IMR-90 (cell line): Measurements from ENCODE around the gene MCM3AP.

Experiments used
- MAFK ChIP-seq: IDR thresholded peaks from 2 replicates; pipeline ENCODE4 v1.6.1; 2012; ENCODE audit warnings: low read depth, low read length, improper control_type of control experiment
- MAZ ChIP-seq: IDR thresholded peaks from 2 replicates; pipeline ENCODE4 v1.6.1; 2012; ENCODE audit warnings: low read depth, mild to moderate bottlenecking, low read length, improper control_type of control experiment, moderate library complexity, borderline replicate concordance
- TF ChIP-seq, protein P1 (sequence below): conservative IDR thresholded peaks from 2 replicates; pipeline ENCODE4 v1.5.1; 2012; ENCODE audit warnings: mild to moderate bottlenecking, low read depth, low read length, improper control_type of control experiment
- TF ChIP-seq, protein P2 (sequence below): fragments of 150-350 bp; IDR thresholded peaks from 2 replicates; pipeline ENCODE4 v1.6.1; 2017; ENCODE audit warnings: mild to moderate bottlenecking, antibody characterized with exemption, low read length, low read depth

GRCh38 chr21:46295996-46296752 is 10.8 kb upstream of the MCM3AP start:
- TF ChIP-seq, protein P1, sequence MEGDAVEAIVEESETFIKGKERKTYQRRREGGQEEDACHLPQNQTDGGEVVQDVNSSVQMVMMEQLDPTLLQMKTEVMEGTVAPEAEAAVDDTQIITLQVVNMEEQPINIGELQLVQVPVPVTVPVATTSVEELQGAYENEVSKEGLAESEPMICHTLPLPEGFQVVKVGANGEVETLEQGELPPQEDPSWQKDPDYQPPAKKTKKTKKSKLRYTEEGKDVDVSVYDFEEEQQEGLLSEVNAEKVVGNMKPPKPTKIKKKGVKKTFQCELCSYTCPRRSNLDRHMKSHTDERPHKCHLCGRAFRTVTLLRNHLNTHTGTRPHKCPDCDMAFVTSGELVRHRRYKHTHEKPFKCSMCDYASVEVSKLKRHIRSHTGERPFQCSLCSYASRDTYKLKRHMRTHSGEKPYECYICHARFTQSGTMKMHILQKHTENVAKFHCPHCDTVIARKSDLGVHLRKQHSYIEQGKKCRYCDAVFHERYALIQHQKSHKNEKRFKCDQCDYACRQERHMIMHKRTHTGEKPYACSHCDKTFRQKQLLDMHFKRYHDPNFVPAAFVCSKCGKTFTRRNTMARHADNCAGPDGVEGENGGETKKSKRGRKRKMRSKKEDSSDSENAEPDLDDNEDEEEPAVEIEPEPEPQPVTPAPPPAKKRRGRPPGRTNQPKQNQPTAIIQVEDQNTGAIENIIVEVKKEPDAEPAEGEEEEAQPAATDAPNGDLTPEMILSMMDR, result no peak
- TF ChIP-seq MAFK (no peak), MAZ (no peak)
- TF ChIP-seq, protein P2, sequence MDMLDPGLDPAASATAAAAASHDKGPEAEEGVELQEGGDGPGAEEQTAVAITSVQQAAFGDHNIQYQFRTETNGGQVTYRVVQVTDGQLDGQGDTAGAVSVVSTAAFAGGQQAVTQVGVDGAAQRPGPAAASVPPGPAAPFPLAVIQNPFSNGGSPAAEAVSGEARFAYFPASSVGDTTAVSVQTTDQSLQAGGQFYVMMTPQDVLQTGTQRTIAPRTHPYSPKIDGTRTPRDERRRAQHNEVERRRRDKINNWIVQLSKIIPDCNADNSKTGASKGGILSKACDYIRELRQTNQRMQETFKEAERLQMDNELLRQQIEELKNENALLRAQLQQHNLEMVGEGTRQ, result 0 out of 2 replicates have a peak, but pooled peaks have one; percentile 18
